Adrenal gland (tissue), 12 donors: Measurements from ENCODE around the gene MIOX. TPM values are rescaled to one million over a fixed set of nuclear protein-coding genes. Genes with fewer than 3 reads are reported as not detected.

ENCODE experiments used
- DNase-seq, 7 donors: peaks; one replicate each; pipeline ENCODE4 v3.0.0-alpha.2; 2019 to 2020
- H3K27ac ChIP-seq, 5 donors: fragments of 200-600 bp; sonication (generic) in 4 of 5; 1 replicate in 3 of 5; 2 replicates in 2 of 5; pipeline versions ENCODE4 v1.5.1 to v1.8.0; 2016 to 2020; ENCODE audit warnings: mild to moderate bottlenecking in 1 of 5
- H3K27me3 ChIP-seq: fragments of 200-600 bp; 2 replicates; pipeline ENCODE4 v1.8.0; 2021
- H3K36me3 ChIP-seq, 2 donors: fragments of 200-600 bp; replicated peaks in 1 of 2; 1 replicate in 1 of 2; 2 replicates in 1 of 2; pipeline versions ENCODE4 v1.5.1 to v1.8.0; 2018 to 2022
- H3K4me1 ChIP-seq, 2 donors: fragments of 200-600 bp; replicated peaks in 1 of 2; 1 replicate in 1 of 2; 2 replicates in 1 of 2; pipeline versions ENCODE4 v1.5.1 to v1.8.0; 2018 to 2021
- H3K4me3 ChIP-seq, 4 donors: fragments of 200-600 bp; sonication (generic) in 3 of 4; one replicate each; pipeline ENCODE4 v1.5.1; 2016 to 2018
- H3K9me3 ChIP-seq, 3 donors: fragments of 200-600 bp; sonication (generic) in 1 of 3; replicated peaks in 1 of 3; 1 replicate in 2 of 3; 2 replicates in 1 of 3; pipeline versions ENCODE4 v1.5.1 to v1.8.0; 2016 to 2021
- POLR2A ChIP-seq, 2 donors: fragments of 450-650 bp; IDR thresholded peaks; one replicate each; pipeline ENCODE4 v1.6.1; 2017; ENCODE audit warnings: antibody characterized with exemption in 2 of 2, mild to moderate bottlenecking in 2 of 2, moderate library complexity in 1 of 2
- WGBS, 4 donors: extraction: QIAGEN DNeasy Blood & Tissue Kit in 2 of 4; methylation state at CpG; one replicate each; pipeline versions ENCODE4 v1.1.5 to v1.1.7; 2013 to 2017; 5-methylcytosine and 5-hydroxymethylcytosine counted together
- intact Hi-C, 2 donors: fragments of 100-400 bp; cut with DNase I; formaldehyde crosslinking; loops; one replicate each; pipeline versions ENCODE4 v1.14.1 to v1.15.0; 2022 to 2023
- polyA plus RNA-seq, 3 donors: library from polyadenylated mRNA; stranded (reverse); fragments of 200-250 nt in 2 of 3; fragments of 350-450 nt in 1 of 3; fragmentation: Illumina TruSeq in 1 of 3; extraction: RNeasy Lipid Tissue Mini Kit (QIAGEN cat#74804) in 1 of 3; gene quantifications; one replicate each; pipeline ENCODE4 v1.2.3, GENCODE V29; 2013 to 2014
- total RNA-seq, 9 donors: library from RNA; depleted of rRNA in 4 of 9; stranded (reverse); fragments of >200 nt in 4 of 9; fragments of 120-200 nt in 1 of 9; fragmentation: NEBNext Ultra II Directional in 1 of 9; extraction: Animal tissue kit (Norgen Biotek cat#: 25700) in 1 of 9; gene quantifications; one replicate each; pipeline versions ENCODE4 v1.1.0 to v1.2.4, GENCODE V29; 2013 to 2023
- TF ChIP-seq, protein P1 (sequence below), 6 experiments: fragments of 450-650 bp in 4 of 6; fragments of 200-600 bp in 2 of 6; sonication (generic) in 1 of 6; IDR thresholded peaks; 1 replicate in 5 of 6; 2 replicates in 1 of 6; pipeline versions ENCODE4 v1.5.1 to v1.8.0; 2016 to 2021; ENCODE audit warnings: antibody characterized with exemption in 6 of 6, mild to moderate bottlenecking in 2 of 6, moderate library complexity in 1 of 6
- donor health status: healthy with polysubstance abuse.
- donor health status: Bipolar disorder and iron deficiency.
- donor health status: DM: yes; HTN: yes; CAD: no.
- donor health status: DM: no; HTN: no; CAD: no.
- donor health status: DM: no; HTN: no; CAD: no.
- donor health status: DM: yes; HTN: yes; CAD: no.

MIOX gene
- total and polyA plus RNA-seq, 12 donors, result not detected

DNA sequence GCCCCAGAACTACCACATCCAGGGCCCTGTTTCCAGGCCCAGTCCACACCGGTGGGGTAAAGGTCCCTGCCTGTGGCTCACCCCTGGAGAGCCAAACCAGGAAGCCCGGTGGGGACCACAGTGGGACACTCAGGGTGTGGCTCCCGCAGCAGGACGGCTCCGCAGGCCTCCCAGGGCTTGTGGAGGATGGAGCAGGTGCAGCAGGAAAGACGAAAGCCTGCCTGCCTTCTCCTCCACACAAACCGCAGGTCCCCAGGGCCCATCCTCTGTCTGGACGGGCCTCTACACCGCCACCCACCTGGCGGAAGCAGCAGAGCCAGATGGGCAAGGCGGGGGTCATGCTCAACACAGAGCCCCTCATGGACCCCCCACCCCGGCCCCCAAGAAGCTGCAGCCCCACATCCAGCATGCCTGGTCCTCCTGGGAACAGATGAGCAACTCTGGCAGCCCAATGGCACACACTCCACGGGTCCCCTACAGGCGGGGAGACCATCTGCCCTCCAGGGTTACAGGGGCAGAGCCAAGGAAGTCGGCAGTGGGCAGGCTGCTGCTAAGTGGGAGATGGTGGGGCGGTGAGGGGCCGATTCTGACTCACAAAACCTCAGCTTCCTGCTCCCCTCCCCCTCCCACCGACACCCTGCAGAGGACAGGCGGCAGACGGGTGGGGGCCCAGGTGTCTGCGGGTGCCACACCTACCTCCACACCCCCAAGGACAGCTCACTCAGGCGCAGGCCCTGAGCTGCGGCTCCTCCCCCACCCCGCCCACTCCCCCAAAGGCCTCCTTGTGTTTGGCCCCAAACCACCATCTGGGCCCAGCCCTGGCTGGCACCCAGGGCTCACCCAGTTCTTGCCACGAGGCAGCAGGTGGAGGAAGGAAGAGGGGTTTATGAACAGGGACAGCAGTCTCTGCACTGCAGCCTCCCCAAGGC, 17.0 kb upstream of the MIOX start:
- Histone ChIP-seq H3K27ac (peak overlapping the region in 1 of 5 donors; percentile 78), H3K36me3 (peaks cover 0 to 34% of the 10 kb centered on the region in 2 donors), H3K27me3 (no peaks in the 10 kb centered on the region), H3K4me3 (no peak overlapping the region), H3K9me3 (no peaks in the 10 kb centered on the region), H3K4me1 (peaks cover 30 to 50% of the 10 kb centered on the region in 2 donors)
- intact Hi-C loops, result no loop called here
- DNase-seq, result peak in 6 of 7 donors; percentile 38 to 79 (median 57)
- WGBS, 4 donors, result 46 to 71% (median 54%) methylated on average over 5 to 25 of the region's 25 CpGs
- TF ChIP-seq, protein P1, sequence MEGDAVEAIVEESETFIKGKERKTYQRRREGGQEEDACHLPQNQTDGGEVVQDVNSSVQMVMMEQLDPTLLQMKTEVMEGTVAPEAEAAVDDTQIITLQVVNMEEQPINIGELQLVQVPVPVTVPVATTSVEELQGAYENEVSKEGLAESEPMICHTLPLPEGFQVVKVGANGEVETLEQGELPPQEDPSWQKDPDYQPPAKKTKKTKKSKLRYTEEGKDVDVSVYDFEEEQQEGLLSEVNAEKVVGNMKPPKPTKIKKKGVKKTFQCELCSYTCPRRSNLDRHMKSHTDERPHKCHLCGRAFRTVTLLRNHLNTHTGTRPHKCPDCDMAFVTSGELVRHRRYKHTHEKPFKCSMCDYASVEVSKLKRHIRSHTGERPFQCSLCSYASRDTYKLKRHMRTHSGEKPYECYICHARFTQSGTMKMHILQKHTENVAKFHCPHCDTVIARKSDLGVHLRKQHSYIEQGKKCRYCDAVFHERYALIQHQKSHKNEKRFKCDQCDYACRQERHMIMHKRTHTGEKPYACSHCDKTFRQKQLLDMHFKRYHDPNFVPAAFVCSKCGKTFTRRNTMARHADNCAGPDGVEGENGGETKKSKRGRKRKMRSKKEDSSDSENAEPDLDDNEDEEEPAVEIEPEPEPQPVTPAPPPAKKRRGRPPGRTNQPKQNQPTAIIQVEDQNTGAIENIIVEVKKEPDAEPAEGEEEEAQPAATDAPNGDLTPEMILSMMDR (IDR thresholded peaks at IDR 0.05), result no peak
- TF ChIP-seq POLR2A (IDR thresholded peaks at IDR 0.05), result no peak

DNA sequence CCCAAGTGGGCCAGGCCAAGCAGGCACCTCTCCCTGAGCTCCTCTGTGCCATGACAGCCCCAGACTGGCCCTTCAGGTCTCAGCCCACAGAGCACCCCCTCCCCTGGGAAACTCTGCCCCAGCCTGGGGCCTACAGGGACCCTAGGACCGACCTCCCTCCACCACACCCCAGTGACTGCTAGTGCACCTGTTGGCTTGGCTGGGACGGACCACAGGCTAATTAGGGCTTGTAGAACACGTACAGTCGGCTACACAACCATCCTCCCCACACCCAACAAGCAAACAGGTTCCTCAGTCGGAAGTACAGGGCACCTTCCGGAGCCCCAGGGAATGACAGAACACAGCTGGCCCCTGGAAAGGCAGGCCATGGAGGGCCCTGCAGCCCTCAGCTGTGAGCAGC, 16.2 kb upstream of the MIOX start:
- H3K4me3 ChIP-seq, result no peak overlapping the region
- intact Hi-C loops, result no loop called here

DNA sequence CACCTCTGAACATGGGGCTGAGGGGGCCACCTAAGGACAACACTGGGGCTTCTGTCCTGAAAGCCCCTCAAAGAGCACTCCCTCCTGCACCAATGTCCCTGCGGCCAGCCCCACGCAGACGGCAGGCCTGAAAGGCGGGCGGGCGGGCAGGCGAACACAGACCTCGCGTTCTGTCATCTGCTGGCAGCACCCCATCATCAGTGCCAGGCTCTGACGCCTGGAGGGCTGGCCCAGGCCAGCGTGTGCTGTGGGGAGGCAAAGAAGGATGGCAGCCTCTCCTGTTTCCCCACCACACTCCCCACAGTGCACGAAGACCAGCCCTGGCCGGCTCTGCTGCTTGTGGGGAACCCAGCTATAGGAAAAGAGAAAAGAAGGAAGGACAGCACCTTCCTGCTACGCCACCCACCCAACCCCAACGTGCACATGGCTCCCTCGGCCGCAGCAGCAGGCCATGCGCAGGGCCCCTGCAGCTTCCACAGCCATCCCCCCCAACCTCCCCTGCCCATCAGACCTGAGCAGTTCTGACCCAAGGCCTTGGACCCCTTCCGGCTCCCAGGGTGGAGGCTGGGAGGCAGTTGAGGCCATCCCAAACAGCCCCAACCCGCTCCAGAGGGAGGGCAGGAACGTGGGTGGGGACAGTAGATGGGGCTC, 15.3 kb upstream of the MIOX start:
- TF ChIP-seq, protein P1 (IDR thresholded peaks at IDR 0.05), result no peak
- no peak for TF ChIP-seq POLR2A (IDR thresholded peaks at IDR 0.05)

More for the DNA sequence above, 16.2 kb upstream of the MIOX start:
- Histone ChIP-seq H3K36me3 (peaks cover 0 to 26% of the 10 kb centered on the region in 2 donors), H3K9me3 (no peaks in the 10 kb centered on the region), H3K27ac (peak overlapping the region in 1 of 5 donors; percentile 78), H3K4me1 (peaks cover 30 to 55% of the 10 kb centered on the region in 2 donors), H3K27me3 (no peaks in the 10 kb centered on the region)
- TF ChIP-seq POLR2A (IDR thresholded peaks at IDR 0.05), result no peak
- TF ChIP-seq, protein P1 (IDR thresholded peaks at IDR 0.05), result no peak
- no peak for DNase-seq
- WGBS, 4 donors, result 72 to 82% (median 80%) methylated on average over 2 to 6 of the region's 6 CpGs

DNA sequence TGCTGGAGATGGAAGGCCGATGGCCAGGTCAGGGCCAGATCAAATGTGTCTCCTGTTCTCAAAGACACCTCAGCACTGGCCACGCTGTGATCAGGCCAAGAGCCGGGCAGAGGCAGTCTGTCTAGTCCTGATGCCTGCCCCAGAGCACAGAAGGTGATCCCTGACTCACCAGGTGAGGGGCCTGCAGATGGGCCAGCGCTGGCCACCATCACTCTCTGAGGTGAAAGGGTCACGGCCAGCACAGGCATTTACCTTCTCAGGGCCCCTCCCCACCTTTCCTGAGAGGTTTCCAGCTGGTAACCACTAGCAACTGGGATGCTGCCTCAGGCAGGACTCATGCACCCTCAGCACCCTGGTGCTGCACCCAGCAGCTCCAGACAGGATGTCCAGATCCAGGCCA, 14.7 kb upstream of the MIOX start:
- no peak for DNase-seq
- Histone ChIP-seq H3K36me3 (peaks cover 0 to 11% of the 10 kb centered on the region in 2 donors), H3K4me3 (no peak overlapping the region), H3K9me3 (no peaks in the 10 kb centered on the region), H3K27me3 (no peaks in the 10 kb centered on the region), H3K27ac (peak overlapping the region in 1 of 5 donors; percentile 78), H3K4me1 (peaks cover 30 to 56% of the 10 kb centered on the region in 2 donors)
- intact Hi-C loops, result no loop called here
- TF ChIP-seq POLR2A (IDR thresholded peaks at IDR 0.05), result no peak
- TF ChIP-seq, protein P1 (IDR thresholded peaks at IDR 0.05), result no peak
- 41 to 56% (median 49%) methylated on average over 5 of the region's 5 CpGs; no CpG with 5 or more reads in 1 of the 4 donors for WGBS, 4 donors

More for the DNA sequence above, 15.3 kb upstream of the MIOX start:
- no peak overlapping the region for H3K4me3 ChIP-seq
- DNase-seq, result peak in 1 of 7 donors; percentile 82
- H3K27me3 ChIP-seq, result no peaks in the 10 kb centered on the region
- H3K9me3 ChIP-seq, result no peaks in the 10 kb centered on the region
- peak overlapping the region in 1 of 5 donors; percentile 78 for H3K27ac ChIP-seq
- peaks cover 0 to 17% of the 10 kb centered on the region in 2 donors for H3K36me3 ChIP-seq
- 61 to 84% (median 73%) methylated on average over 17 to 21 of the region's 21 CpGs for WGBS, 4 donors
- H3K4me1 ChIP-seq, result peaks cover 30 to 56% of the 10 kb centered on the region in 2 donors
- intact Hi-C loops, result no loop called here
